Measurements from ENCODE around the gene MAD1L1.

DNA sequence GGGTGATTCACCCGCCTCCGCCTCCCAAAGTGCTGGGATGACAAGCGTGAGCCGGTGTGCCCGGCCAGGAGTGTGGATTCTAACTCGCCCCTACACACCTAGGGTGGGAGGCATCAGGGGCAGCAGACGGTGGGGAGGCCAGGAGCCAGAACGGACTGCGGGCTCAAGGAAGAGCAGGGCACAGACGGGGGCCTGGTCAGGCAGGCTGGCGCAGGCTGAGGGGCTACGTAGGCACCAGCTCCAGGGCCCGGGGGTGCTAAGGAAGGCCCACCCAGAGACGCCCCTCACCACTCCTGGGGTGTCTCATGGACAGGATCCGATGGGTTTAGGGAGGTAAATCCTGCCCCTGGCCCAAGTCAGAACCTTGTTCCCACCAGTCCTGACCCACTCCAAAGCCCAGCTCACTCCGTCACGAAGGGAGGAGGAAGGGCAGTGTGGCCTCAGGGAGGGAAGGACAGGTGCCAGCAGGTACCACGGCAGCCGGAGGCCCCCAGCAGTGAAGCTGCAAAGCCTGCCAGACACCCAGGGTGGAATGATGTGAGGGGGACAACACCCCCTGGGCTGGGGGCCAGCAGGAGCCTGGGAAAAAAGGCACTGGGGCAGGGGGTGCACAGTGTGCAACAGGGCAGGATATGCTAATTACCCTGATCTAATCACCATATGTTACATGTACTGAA lies 251.4 kb downstream of the MAD1L1 start:
- TF ChIP-seq, protein P1, sequence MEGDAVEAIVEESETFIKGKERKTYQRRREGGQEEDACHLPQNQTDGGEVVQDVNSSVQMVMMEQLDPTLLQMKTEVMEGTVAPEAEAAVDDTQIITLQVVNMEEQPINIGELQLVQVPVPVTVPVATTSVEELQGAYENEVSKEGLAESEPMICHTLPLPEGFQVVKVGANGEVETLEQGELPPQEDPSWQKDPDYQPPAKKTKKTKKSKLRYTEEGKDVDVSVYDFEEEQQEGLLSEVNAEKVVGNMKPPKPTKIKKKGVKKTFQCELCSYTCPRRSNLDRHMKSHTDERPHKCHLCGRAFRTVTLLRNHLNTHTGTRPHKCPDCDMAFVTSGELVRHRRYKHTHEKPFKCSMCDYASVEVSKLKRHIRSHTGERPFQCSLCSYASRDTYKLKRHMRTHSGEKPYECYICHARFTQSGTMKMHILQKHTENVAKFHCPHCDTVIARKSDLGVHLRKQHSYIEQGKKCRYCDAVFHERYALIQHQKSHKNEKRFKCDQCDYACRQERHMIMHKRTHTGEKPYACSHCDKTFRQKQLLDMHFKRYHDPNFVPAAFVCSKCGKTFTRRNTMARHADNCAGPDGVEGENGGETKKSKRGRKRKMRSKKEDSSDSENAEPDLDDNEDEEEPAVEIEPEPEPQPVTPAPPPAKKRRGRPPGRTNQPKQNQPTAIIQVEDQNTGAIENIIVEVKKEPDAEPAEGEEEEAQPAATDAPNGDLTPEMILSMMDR (conservative IDR thresholded peaks at IDR 0.05), result no peak
- no peak for TF ChIP-seq ZFX (IDR thresholded peaks at IDR 0.05)

Measured in C4-2B (cell line).